H9 (cell line): ENCODE data around the gene PSKH1. TPM values are rescaled to one million over a fixed set of nuclear protein-coding genes. Genes with fewer than 3 reads are reported as not detected.

ENCODE experiments used
- DNase-seq: peaks from one replicate; pipeline ENCODE4 v3.0.0-alpha.2; 2017
- H2AFZ ChIP-seq: one replicate; pipeline ENCODE4 v1.6.1; 2013; ENCODE audit warnings: mild to moderate bottlenecking, low read length, control low read depth, moderate library complexity
- H2AK5ac ChIP-seq: 2 replicates; pipeline ENCODE4 v1.6.1; 2013; ENCODE audit warnings: low read length, control low read depth, mixed read lengths; ENCODE audit not compliant: insufficient read length
- H2BK120ac ChIP-seq: one replicate; pipeline ENCODE4 v1.6.1; 2013; ENCODE audit warnings: low read depth, mild to moderate bottlenecking, low read length, control low read depth, inconsistent platforms; ENCODE audit not compliant: poor library complexity, severe bottlenecking
- H2BK12ac ChIP-seq: 2 replicates; pipeline ENCODE4 v1.6.1; 2013; ENCODE audit warnings: low read length, control low read depth, mixed read lengths, low read depth; ENCODE audit not compliant: insufficient read length
- H2BK15ac ChIP-seq: 2 replicates; pipeline ENCODE4 v1.6.1; 2013; ENCODE audit warnings: low read depth, low read length, control low read depth
- H2BK20ac ChIP-seq: one replicate; pipeline ENCODE4 v1.6.1; 2013; ENCODE audit warnings: low read depth, mild to moderate bottlenecking, low read length, control low read depth, inconsistent platforms; ENCODE audit not compliant: poor library complexity, severe bottlenecking
- H2BK5ac ChIP-seq: 2 replicates; pipeline ENCODE4 v1.6.1; 2013; ENCODE audit warnings: low read length, control low read depth, mixed read lengths; ENCODE audit not compliant: insufficient read length
- H3K14ac ChIP-seq: 2 replicates; pipeline ENCODE4 v1.6.1; 2013; ENCODE audit warnings: low read length, control low read depth; ENCODE audit not compliant: insufficient read depth
- H3K18ac ChIP-seq: 2 replicates; pipeline ENCODE4 v1.6.1; 2013; ENCODE audit warnings: low read depth, mild to moderate bottlenecking, mixed read lengths, low read length, control low read depth; ENCODE audit not compliant: insufficient read length
- H3K23ac ChIP-seq: 2 replicates; pipeline ENCODE4 v1.6.1; 2013; ENCODE audit warnings: low read length, control low read depth, mixed read lengths, low read depth; ENCODE audit not compliant: insufficient read length
- H3K23me2 ChIP-seq: 2 replicates; pipeline ENCODE4 v1.6.1; 2013; ENCODE audit warnings: low read depth, mild to moderate bottlenecking, mixed read lengths, low read length, control low read depth; ENCODE audit not compliant: insufficient read length, poor library complexity, severe bottlenecking
- H3K27ac ChIP-seq: 2 replicates; pipeline ENCODE4 v1.5.1; 2013; ENCODE audit warnings: low read length, control low read depth, mixed read lengths, low read depth; ENCODE audit not compliant: insufficient read length
- H3K27me3 ChIP-seq: 2 replicates; pipeline ENCODE4 v1.6.1; 2013; ENCODE audit warnings: low read length, control low read depth, inconsistent platforms; ENCODE audit not compliant: insufficient read depth
- H3K4ac ChIP-seq: 2 replicates; pipeline ENCODE4 v1.6.1; 2013; ENCODE audit warnings: low read depth, mild to moderate bottlenecking, control low read depth, inconsistent platforms, low read length, moderate library complexity
- H3K4me1 ChIP-seq: 2 replicates; pipeline ENCODE4 v1.6.1; 2013; ENCODE audit warnings: low read length, control low read depth, inconsistent platforms; ENCODE audit not compliant: insufficient read depth
- H3K4me2 ChIP-seq: 2 replicates; pipeline ENCODE4 v1.6.1; 2013; ENCODE audit warnings: low read length, control low read depth, mixed read lengths; ENCODE audit not compliant: insufficient read length, insufficient read depth
- H3K56ac ChIP-seq: 2 replicates; pipeline ENCODE4 v1.6.1; 2013; ENCODE audit warnings: low read depth, mild to moderate bottlenecking, mixed read lengths, low read length, control low read depth; ENCODE audit not compliant: insufficient read length
- H3K79me1 ChIP-seq: 2 replicates; pipeline ENCODE4 v1.6.1; 2013; ENCODE audit warnings: low read depth, mild to moderate bottlenecking, moderate library complexity, low read length, control low read depth, inconsistent platforms; ENCODE audit not compliant: insufficient read depth, poor library complexity, severe bottlenecking
- H3K79me2 ChIP-seq: 2 replicates; pipeline ENCODE4 v1.6.1; 2013; ENCODE audit warnings: low read length, control low read depth, inconsistent platforms; ENCODE audit not compliant: insufficient read depth
- H3K9ac ChIP-seq: 2 replicates; pipeline ENCODE4 v1.6.1; 2013; ENCODE audit warnings: low read length, control low read depth, mixed read lengths; ENCODE audit not compliant: insufficient read length; ENCODE audit errors: extremely low read depth
- H3K9me3 ChIP-seq: one replicate; pipeline ENCODE4 v1.6.1; 2013; ENCODE audit warnings: low read depth, low read length, inconsistent platforms; ENCODE audit not compliant: control insufficient read depth
- H3T11ph ChIP-seq: one replicate; pipeline ENCODE4 v1.6.1; 2013; ENCODE audit warnings: mild to moderate bottlenecking, low read length, control low read depth, inconsistent platforms
- H4K20me1 ChIP-seq: one replicate; pipeline ENCODE4 v1.6.1; 2013; ENCODE audit not compliant: control insufficient read depth, insufficient read length, insufficient read depth
- H4K5ac ChIP-seq: 2 replicates; pipeline ENCODE4 v1.6.1; 2013; ENCODE audit warnings: low read depth, mild to moderate bottlenecking, mixed read lengths, low read length, control low read depth; ENCODE audit not compliant: insufficient read length
- H4K8ac ChIP-seq: replicated peaks from 2 replicates; pipeline ENCODE4 v1.6.1; 2013; ENCODE audit warnings: low read length, control low read depth, mixed read lengths, low read depth; ENCODE audit not compliant: insufficient read length
- H4K91ac ChIP-seq: 2 replicates; pipeline ENCODE4 v1.6.1; 2013; ENCODE audit warnings: low read depth, mild to moderate bottlenecking, moderate library complexity, mixed read lengths, low read length, control low read depth; ENCODE audit not compliant: insufficient read length
- H3K27ac Mint-ChIP-seq, 3 experiments: 2 replicates in 2 of 3; 3 replicates in 1 of 3; pipeline ENCODE4 v1.8.0; 2020 to 2021; ENCODE audit warnings: mixed read lengths in 3 of 3, mild to moderate bottlenecking in 1 of 3, moderate library complexity in 1 of 3
- H3K27me3 Mint-ChIP-seq: 2 replicates; pipeline ENCODE4 v1.8.0; 2021; ENCODE audit warnings: low read depth, mild to moderate bottlenecking, moderate library complexity, mixed read lengths
- H3K36me3 Mint-ChIP-seq, 3 experiments: 2 replicates in 2 of 3; 3 replicates in 1 of 3; pipeline ENCODE4 v1.8.0; 2020 to 2021; ENCODE audit warnings: low read depth in 3 of 3, mixed read lengths in 3 of 3; ENCODE audit not compliant: insufficient read depth in 1 of 3
- H3K4me1 Mint-ChIP-seq, 2 experiments: 2 replicates each; pipeline ENCODE4 v1.8.0; 2020; ENCODE audit warnings: mixed read lengths in 2 of 2
- H3K4me3 Mint-ChIP-seq, 2 experiments: 2 replicates in 1 of 2; 3 replicates in 1 of 2; pipeline ENCODE4 v1.8.0; 2020 to 2021; ENCODE audit warnings: mild to moderate bottlenecking in 2 of 2, mixed read lengths in 2 of 2, moderate library complexity in 1 of 2
- H3K9me3 Mint-ChIP-seq, 2 experiments: 2 replicates in 1 of 2; 3 replicates in 1 of 2; pipeline ENCODE4 v1.8.0; 2020; ENCODE audit warnings: mild to moderate bottlenecking in 2 of 2, mixed read lengths in 2 of 2, moderate library complexity in 1 of 2
- WGBS: extraction: QIAGEN DNeasy Blood & Tissue Kit; methylation state at CpG from one replicate; pipeline ENCODE4 v1.1.7; 2013; ENCODE audit warnings: missing lambda C conversion rate, low lambda C conversion rate, mixed read lengths; ENCODE audit not compliant: insufficient read length; ENCODE audit errors: extremely low coverage; 5-methylcytosine and 5-hydroxymethylcytosine counted together
- total RNA-seq: library from RNA; stranded (reverse); gene quantifications from 2 replicates; pipeline ENCODE4 v1.2.1, GENCODE V29; 2021
- TF ChIP-seq, protein P1 (sequence below): fragments of 200-600 bp; sonication (generic); conservative IDR thresholded peaks from 3 replicates; pipeline ENCODE4 v1.8.0; 2021; ENCODE audit warnings: antibody characterized with exemption, mild to moderate bottlenecking

The PSKH1 gene
- total RNA-seq, 1 experiment from 2014 or later, result 29.1 TPM

DNA sequence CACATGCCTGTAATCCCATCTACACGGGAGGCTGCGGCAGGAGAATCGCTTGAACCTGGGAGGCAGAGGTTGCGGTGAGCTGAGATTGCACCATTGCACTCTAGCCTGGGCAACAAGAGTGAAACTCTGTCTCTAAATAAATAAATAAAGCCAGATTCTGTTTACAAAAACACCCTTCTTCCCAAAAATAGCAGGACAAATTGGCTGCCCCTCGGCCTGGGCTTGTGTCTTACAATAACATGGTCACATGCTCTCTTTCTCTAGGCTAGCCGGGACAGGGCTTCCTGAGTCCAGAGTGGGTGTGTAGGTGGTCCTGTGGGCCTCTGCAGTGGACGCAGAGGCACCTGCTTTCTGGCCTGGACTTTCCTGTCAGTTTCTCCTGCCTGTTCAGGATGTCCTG, 23.4 kb upstream of the PSKH1 start:
- H2BK12ac ChIP-seq, result no peak overlapping the region
- no peak overlapping the region for H2AK5ac ChIP-seq
- no peak overlapping the region for H3K9ac ChIP-seq
- no peak overlapping the region for H3K14ac ChIP-seq
- no peak overlapping the region for H3K56ac ChIP-seq
- H2BK120ac ChIP-seq, result no peak overlapping the region
- H3K27me3 ChIP-seq, result no peaks in the 10 kb centered on the region
- Mint-ChIP-seq H3K4me3 (no peak overlapping the region), H3K9me3 (no peaks in the 10 kb centered on the region), H3K27me3 (no peaks in the 10 kb centered on the region), H3K4me1 (peaks cover 13% of the 10 kb centered on the region in 2 experiments), H3K36me3 (peaks cover 22 to 71% (median 60%) of the 10 kb centered on the region in 3 experiments; a peak in 6 of 7 replicates), H3K27ac (no peak overlapping the region)
- no peaks in the 10 kb centered on the region for H3K9me3 ChIP-seq
- H2BK15ac ChIP-seq, result no peak overlapping the region
- H2BK20ac ChIP-seq, result no peak overlapping the region
- no CpG with 5 or more reads among the region's 7 CpGs for WGBS
- no peak overlapping the region for H3T11ph ChIP-seq
- TF ChIP-seq, protein P1, sequence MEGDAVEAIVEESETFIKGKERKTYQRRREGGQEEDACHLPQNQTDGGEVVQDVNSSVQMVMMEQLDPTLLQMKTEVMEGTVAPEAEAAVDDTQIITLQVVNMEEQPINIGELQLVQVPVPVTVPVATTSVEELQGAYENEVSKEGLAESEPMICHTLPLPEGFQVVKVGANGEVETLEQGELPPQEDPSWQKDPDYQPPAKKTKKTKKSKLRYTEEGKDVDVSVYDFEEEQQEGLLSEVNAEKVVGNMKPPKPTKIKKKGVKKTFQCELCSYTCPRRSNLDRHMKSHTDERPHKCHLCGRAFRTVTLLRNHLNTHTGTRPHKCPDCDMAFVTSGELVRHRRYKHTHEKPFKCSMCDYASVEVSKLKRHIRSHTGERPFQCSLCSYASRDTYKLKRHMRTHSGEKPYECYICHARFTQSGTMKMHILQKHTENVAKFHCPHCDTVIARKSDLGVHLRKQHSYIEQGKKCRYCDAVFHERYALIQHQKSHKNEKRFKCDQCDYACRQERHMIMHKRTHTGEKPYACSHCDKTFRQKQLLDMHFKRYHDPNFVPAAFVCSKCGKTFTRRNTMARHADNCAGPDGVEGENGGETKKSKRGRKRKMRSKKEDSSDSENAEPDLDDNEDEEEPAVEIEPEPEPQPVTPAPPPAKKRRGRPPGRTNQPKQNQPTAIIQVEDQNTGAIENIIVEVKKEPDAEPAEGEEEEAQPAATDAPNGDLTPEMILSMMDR, result no peak
- H4K5ac ChIP-seq, result no peak overlapping the region
- no peak overlapping the region for H3K27ac ChIP-seq
- no peak overlapping the region for H3K4ac ChIP-seq
- H2BK5ac ChIP-seq, result no peak overlapping the region
- H3K23me2 ChIP-seq, result peaks cover 13% of the 10 kb centered on the region
- no peaks in the 10 kb centered on the region; the same call in 1 of the 2 replicates for H3K4me1 ChIP-seq
- H2AFZ ChIP-seq, result no peak overlapping the region
- no peaks in the 10 kb centered on the region for H4K20me1 ChIP-seq
- H3K79me1 ChIP-seq, result no peaks in the 10 kb centered on the region
- DNase-seq, result no peak
- H4K91ac ChIP-seq, result no peak overlapping the region
- H4K8ac ChIP-seq, result no peak overlapping the region
- H3K79me2 ChIP-seq, result peaks cover 2% of the 10 kb centered on the region; the same call in 1 of the 2 replicates
- H3K18ac ChIP-seq, result no peak overlapping the region
- H3K4me2 ChIP-seq, result no peak overlapping the region
- H3K23ac ChIP-seq, result no peak overlapping the region
